ENCODE data around the gene PBX1.

The PBX1 gene

GRCh38 chr1:164757625-164758024 lies 198.6 kb downstream of the PBX1 start:
- DNase-seq (ENCODE audit: low read depth, low spot score): no peak

- no peak for DNase-seq (ENCODE audit: low read depth, low spot score)
Observed at GRCh38 chr1:164759144-164759920, 200.3 kb downstream of the PBX1 start.

- no peak for DNase-seq (ENCODE audit: low read depth, low spot score)
Observed at GRCh38 chr1:164759979-164760469, 201.0 kb downstream of the PBX1 start.

- DNase-seq (ENCODE audit: low read depth, low spot score): no peak
Observed at GRCh38 chr1:164760569-164760968, 201.6 kb downstream of the PBX1 start.

GRCh38 chr1:164761009-164761408 lies 202.0 kb downstream of the PBX1 start:
- DNase-seq (ENCODE audit: low read depth, low spot score): no peak

GRCh38 chr1:164763098-164763497 lies 204.1 kb downstream of the PBX1 start:
- no peak for DNase-seq (ENCODE audit: low read depth, low spot score)

- no peak for DNase-seq (ENCODE audit: low read depth, low spot score)
Observed at GRCh38 chr1:164764333-164764732, 205.3 kb downstream of the PBX1 start.

- DNase-seq (ENCODE audit: low read depth, low spot score): no peak
Observed at GRCh38 chr1:164765557-164765956, 206.6 kb downstream of the PBX1 start.

GRCh38 chr1:164765992-164766720 lies 207.2 kb downstream of the PBX1 start:
- DNase-seq (ENCODE audit: low read depth, low spot score): peak; percentile 83

GRCh38 chr1:164767752-164768402 lies 208.9 kb downstream of the PBX1 start:
- DNase-seq (ENCODE audit: low read depth, low spot score): no peak

GRCh38 chr1:164768619-164769018 lies 209.6 kb downstream of the PBX1 start:
- DNase-seq (ENCODE audit: low read depth, low spot score): no peak

- DNase-seq (ENCODE audit: low read depth, low spot score): no peak
Observed at GRCh38 chr1:164769486-164770130, 210.6 kb downstream of the PBX1 start.

GRCh38 chr1:164770131-164770529 lies 211.1 kb downstream of the PBX1 start:
- DNase-seq (ENCODE audit: low read depth, low spot score): no peak

- no peak for DNase-seq (ENCODE audit: low read depth, low spot score)
Observed at GRCh38 chr1:164771041-164771618, 212.1 kb downstream of the PBX1 start.

GRCh38 chr1:164771619-164772361 lies 212.8 kb downstream of the PBX1 start:
- DNase-seq (ENCODE audit: low read depth, low spot score): no peak

GRCh38 chr1:164772635-164773034 lies 213.7 kb downstream of the PBX1 start:
- DNase-seq (ENCODE audit: low read depth, low spot score): no peak

GRCh38 chr1:164773102-164773501 lies 214.1 kb downstream of the PBX1 start:
- no peak for DNase-seq (ENCODE audit: low read depth, low spot score)

GRCh38 chr1:164774413-164774812 lies 215.4 kb downstream of the PBX1 start:
- DNase-seq (ENCODE audit: low read depth, low spot score): no peak

- DNase-seq (ENCODE audit: low read depth, low spot score): no peak
Observed at GRCh38 chr1:164774819-164775654, 216.1 kb downstream of the PBX1 start.

GRCh38 chr1:164777518-164777917 lies 218.5 kb downstream of the PBX1 start:
- no peak for DNase-seq (ENCODE audit: low read depth, low spot score)
